Tibial nerve (tissue), 4 donors: ENCODE measurements around the gene ZNF644. TPM values are rescaled to one million over a fixed set of nuclear protein-coding genes. Genes with fewer than 3 reads are reported as not detected.
"Not testable (repeated sequence)": the region's sequence is repeated elsewhere in the genome, so short reads cannot be mapped to it uniquely, and the experiment has no call there.

ENCODE experiments used
- DNase-seq, 2 donors: peaks; one replicate each; pipeline ENCODE4 v3.0.0-alpha.2; 2019; ENCODE audit warnings: low spot score in 2 of 2
- H3K27ac ChIP-seq, 4 donors: fragments of 200-600 bp; sonication (generic) in 3 of 4; one replicate each; pipeline ENCODE4 v1.5.1; 2017 to 2019; ENCODE audit warnings: mild to moderate bottlenecking in 1 of 4
- H3K27me3 ChIP-seq, 2 donors: fragments of 200-600 bp; sonication (generic) in 1 of 2; one replicate each; pipeline versions ENCODE4 v1.5.1 to v1.6.0; 2017 to 2019
- H3K36me3 ChIP-seq, 3 donors: fragments of 200-600 bp; sonication (generic); one replicate each; pipeline ENCODE4 v1.5.1; 2018 to 2019
- H3K4me1 ChIP-seq, 4 donors: fragments of 200-600 bp; sonication (generic) in 3 of 4; one replicate each; pipeline ENCODE4 v1.5.1; 2017 to 2019
- H3K4me3 ChIP-seq, 4 donors: fragments of 200-600 bp; sonication (generic) in 3 of 4; one replicate each; pipeline ENCODE4 v1.5.1; 2017 to 2019; ENCODE audit warnings: mild to moderate bottlenecking in 1 of 4, moderate library complexity in 1 of 4
- H3K9me3 ChIP-seq, 4 donors: fragments of 200-600 bp; sonication (generic) in 3 of 4; one replicate each; pipeline ENCODE4 v1.5.1; 2017 to 2019
- CTCF ChIP-seq, 5 experiments: fragments of 200-600 bp in 3 of 5; fragments of 450-650 bp in 2 of 5; sonication (generic) in 3 of 5; IDR thresholded peaks; one replicate each; pipeline ENCODE4 v1.5.1; 2016 to 2019; ENCODE audit warnings: antibody characterized with exemption in 5 of 5, mild to moderate bottlenecking in 3 of 5, moderate library complexity in 2 of 5
- EP300 ChIP-seq, 2 donors: sonication (generic); formaldehyde crosslinking; IDR thresholded peaks; one replicate each; pipeline ENCODE4 v1.6.1; 2017; ENCODE audit warnings: antibody characterized with exemption in 2 of 2, mild to moderate bottlenecking in 1 of 2
- POLR2A ChIP-seq, 2 donors: fragments of 450-650 bp; IDR thresholded peaks; one replicate each; pipeline ENCODE4 v1.6.1; 2017; ENCODE audit warnings: antibody characterized with exemption in 2 of 2, mild to moderate bottlenecking in 2 of 2, moderate library complexity in 2 of 2
- WGBS, 2 donors: methylation state at CpG; one replicate each; pipeline ENCODE4 v1.1.5; 2018; 5-methylcytosine and 5-hydroxymethylcytosine counted together
- total RNA-seq, 4 donors: library from RNA; depleted of rRNA; stranded (reverse); fragments of >200 nt; gene quantifications; one replicate each; pipeline ENCODE4 v1.1.0, GENCODE V29; 2016

ZNF644 gene
- total RNA-seq, 4 donors from 2014 or later: 43.3 to 97.2 (median 70.8) TPM

GRCh38 chr1:90911353-90911752 is 110.5 kb downstream of the ZNF644 start:
- Histone ChIP-seq H3K9me3 (peaks cover 0 to 6% (median 0%) of the 10 kb centered on the region in 4 donors), H3K4me1 (no peaks in the 10 kb centered on the region), H3K27ac (no peak overlapping the region), H3K4me3 (no peak overlapping the region), H3K27me3 (no peaks in the 10 kb centered on the region), H3K36me3 (peaks cover 0 to 32% (median 0%) of the 10 kb centered on the region in 3 donors)
- no peak for DNase-seq
- TF ChIP-seq EP300 (IDR thresholded peaks at IDR 0.05): no peak
- TF ChIP-seq CTCF (IDR thresholded peaks at IDR 0.05): no peak
- TF ChIP-seq POLR2A (IDR thresholded peaks at IDR 0.05): no peak
- WGBS, 2 donors: 72 to 74% methylated on average over 1 of the region's 1 CpG

- no peaks in the 10 kb centered on the region for H3K9me3 ChIP-seq
- H3K4me3 ChIP-seq: no peak overlapping the region
- no peaks in the 10 kb centered on the region for H3K4me1 ChIP-seq
- H3K27ac ChIP-seq: no peak overlapping the region
- TF ChIP-seq CTCF (IDR thresholded peaks at IDR 0.05): no peak
- DNase-seq: no peak
- H3K36me3 ChIP-seq: peaks cover 0 to 27% (median 0%) of the 10 kb centered on the region in 3 donors
- H3K27me3 ChIP-seq: no peaks in the 10 kb centered on the region
These were observed 119.2 kb downstream of the ZNF644 start for GRCh38 chr1:90902672-90903071.

DNA sequence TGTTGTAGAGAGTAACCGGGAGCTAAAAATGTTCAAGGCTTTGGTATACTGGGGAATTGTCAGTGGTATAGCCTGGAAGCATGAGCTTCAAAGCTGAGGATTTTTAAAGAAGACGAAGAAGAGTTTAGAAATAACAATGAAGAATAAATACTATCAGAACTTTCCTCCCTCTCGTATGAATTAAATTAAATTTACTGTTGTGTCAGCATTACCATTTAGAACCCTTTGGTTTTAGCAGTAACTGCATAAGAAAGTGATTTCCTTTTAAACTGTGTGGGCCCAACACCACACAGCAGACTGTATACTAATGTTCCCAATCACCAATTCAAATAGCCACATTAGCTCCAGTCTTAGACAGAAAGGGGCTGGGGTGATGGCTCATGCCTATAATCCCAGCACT is 122.6 kb downstream of the ZNF644 start:
- Histone ChIP-seq H3K4me3 (no peak overlapping the region), H3K4me1 (no peaks in the 10 kb centered on the region), H3K9me3 (no peaks in the 10 kb centered on the region), H3K36me3 (peaks cover 0 to 27% (median 0%) of the 10 kb centered on the region in 3 donors), H3K27ac (no peak overlapping the region), H3K27me3 (no peaks in the 10 kb centered on the region)
- DNase-seq: no peak
- 90 to 91% methylated on average over 3 of the region's 3 CpGs for whole genome bisulfite sequencing, 2 donors
- TF ChIP-seq EP300 (IDR thresholded peaks at IDR 0.05) (no peak), CTCF (IDR thresholded peaks at IDR 0.05) (no peak), POLR2A (IDR thresholded peaks at IDR 0.05) (no peak)

- H3K36me3 ChIP-seq: peaks cover 0 to 18% (median 0%) of the 10 kb centered on the region in 3 donors
- H3K27ac ChIP-seq, H3K27me3 ChIP-seq, H3K9me3 ChIP-seq, DNase-seq, H3K4me3 ChIP-seq, H3K4me1 ChIP-seq: not testable (repeated sequence)
- 95% methylated on average over 32 to 38 of the region's 38 CpGs for WGBS, 2 donors
These were observed 128.2 kb downstream of the ZNF644 start for GRCh38 chr1:90893679-90894078.

GRCh38 chr1:90892884-90893283 is 129.0 kb downstream of the ZNF644 start:
- not testable (repeated sequence) for H3K9me3 ChIP-seq, H3K27ac ChIP-seq, H3K27me3 ChIP-seq, H3K4me1 ChIP-seq, DNase-seq, H3K4me3 ChIP-seq
- peaks cover 0 to 14% (median 0%) of the 10 kb centered on the region in 3 donors for H3K36me3 ChIP-seq
- 90 to 94% methylated on average over 1 of the region's 1 CpG for WGBS, 2 donors

DNA sequence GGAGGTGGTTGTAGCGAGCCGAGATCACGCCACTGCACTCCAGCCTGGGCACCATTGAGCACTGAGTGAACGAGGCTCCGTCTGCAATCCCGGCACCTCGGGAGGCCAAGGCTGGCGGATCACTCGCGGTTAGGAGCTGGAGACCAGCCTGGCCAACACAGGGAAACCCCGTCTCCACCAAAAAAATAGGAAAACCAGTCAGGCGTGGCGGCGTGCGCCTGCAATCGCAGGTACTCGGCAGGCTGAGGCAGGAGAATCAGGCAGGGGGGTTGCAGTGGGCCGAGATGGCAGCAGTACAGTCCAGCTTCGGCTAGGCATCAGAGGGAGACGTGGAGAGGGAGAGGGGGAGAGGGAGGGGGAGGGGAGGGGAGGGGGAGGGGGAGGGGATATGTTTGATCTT is 129.6 kb downstream of the ZNF644 start:
- not testable (repeated sequence) for H3K27me3 ChIP-seq, H3K4me1 ChIP-seq, DNase-seq, H3K4me3 ChIP-seq, H3K27ac ChIP-seq, H3K9me3 ChIP-seq
- 95 to 97% methylated on average over 20 of the region's 20 CpGs for WGBS, 2 donors
- H3K36me3 ChIP-seq: peaks cover 0 to 12% (median 0%) of the 10 kb centered on the region in 3 donors

DNA sequence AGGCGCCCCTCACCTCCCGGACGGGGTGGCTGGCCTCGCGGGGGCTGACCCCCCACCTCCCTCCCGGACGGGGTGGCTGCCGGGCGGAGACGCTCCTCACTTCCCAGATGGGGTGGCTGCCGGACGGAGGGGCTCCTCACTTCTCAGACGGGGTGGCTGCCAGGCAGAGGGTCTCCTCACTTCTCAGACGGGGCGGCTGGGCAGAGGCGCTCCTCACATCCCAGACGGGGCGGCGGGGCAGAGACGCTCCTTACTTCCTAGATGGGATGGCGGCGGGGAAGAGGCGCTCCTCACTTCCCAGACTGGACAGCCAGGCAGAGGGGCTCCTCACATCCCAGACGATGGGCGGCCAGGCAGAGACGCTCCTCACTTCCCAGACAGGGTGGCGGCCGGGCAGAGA is 130.1 kb downstream of the ZNF644 start:
- not testable (repeated sequence) for H3K27ac ChIP-seq, H3K4me3 ChIP-seq, H3K27me3 ChIP-seq, H3K9me3 ChIP-seq, DNase-seq, H3K4me1 ChIP-seq
- WGBS, 2 donors: 97 to 98% methylated on average over 16 to 18 of the region's 28 CpGs
- H3K36me3 ChIP-seq: peaks cover 0 to 12% (median 0%) of the 10 kb centered on the region in 3 donors
